ENCODE measurements around the gene ETS2.

The ETS2 gene

DNA sequence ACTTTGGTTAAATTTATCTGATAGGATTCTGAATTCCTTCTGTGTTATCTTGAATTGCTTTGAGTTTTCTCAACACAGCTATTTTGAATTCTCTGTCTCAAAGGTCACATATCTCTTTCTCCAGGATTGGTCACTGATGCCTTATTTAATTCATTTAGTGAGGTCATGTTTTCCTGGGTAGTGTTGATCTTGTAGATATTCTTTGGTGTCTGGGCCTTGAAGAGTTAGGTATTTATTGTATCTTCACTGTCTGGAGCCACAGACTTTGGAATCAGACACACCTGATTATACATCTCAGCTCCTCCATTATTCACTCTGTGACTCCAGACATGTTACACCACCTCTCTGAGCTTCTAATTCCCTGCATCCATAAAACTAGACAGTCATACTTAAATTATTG, 34.2 kb upstream of the ETS2 start:
- no peak overlapping the region for H2AFZ ChIP-seq (ENCODE audit: low read depth, low read length)
- H3K4me1 ChIP-seq (ENCODE audit: low read length) = peaks cover 28% of the 10 kb centered on the region
- no peaks in the 10 kb centered on the region for H4K20me1 ChIP-seq (ENCODE audit: insufficient read depth, low read length)
- no peak overlapping the region for H3K27ac ChIP-seq (ENCODE audit: low read length)
- TF ChIP-seq EZH2phosphoT487 (IDR thresholded peaks at IDR 0.05; ENCODE audit: low read depth) (no peak), CTCF (IDR thresholded peaks at IDR 0.05; ENCODE audit: low read depth, low read length) (no peak)
- no peaks in the 10 kb centered on the region for H3K79me2 ChIP-seq (ENCODE audit: low read length)
- H3K4me3 ChIP-seq (ENCODE audit: low read length) = no peak overlapping the region
- H3K4me2 ChIP-seq (ENCODE audit: low read length) = no peak overlapping the region
- H3K27me3 ChIP-seq (ENCODE audit: low read depth, low read length) = peaks cover 27% of the 10 kb centered on the region
- H3K9me3 ChIP-seq (ENCODE audit: insufficient read depth, low read length) = no peaks in the 10 kb centered on the region
- no peaks in the 10 kb centered on the region for H3K36me3 ChIP-seq (replicated peaks; ENCODE audit: low read depth, low read length)
- no peak overlapping the region for H3K9ac ChIP-seq (ENCODE audit: low read length)

DNA sequence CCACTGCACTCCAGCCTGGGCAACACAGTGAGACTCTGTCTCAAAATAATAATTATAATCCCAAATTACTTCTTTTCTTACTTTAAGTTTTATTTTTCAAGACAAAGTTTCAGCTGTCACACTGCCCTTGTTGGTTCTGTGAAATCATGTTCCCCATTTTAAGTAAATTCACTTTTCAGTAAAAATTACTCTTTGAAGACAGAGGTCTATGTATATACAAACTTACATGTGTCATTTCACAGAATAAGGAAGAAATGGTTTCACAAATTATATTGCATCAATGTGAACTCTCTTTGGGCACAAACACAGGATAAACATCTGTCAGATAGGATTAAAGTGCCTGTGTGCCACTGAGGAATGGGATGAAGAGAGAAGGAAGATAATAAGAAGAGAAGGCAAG, 33.1 kb upstream of the ETS2 start:
- TF ChIP-seq CTCF (IDR thresholded peaks at IDR 0.05; ENCODE audit: low read depth, low read length) = no peak
- H3K4me1 ChIP-seq (ENCODE audit: low read length) = peaks cover 20% of the 10 kb centered on the region
- H3K36me3 ChIP-seq (replicated peaks; ENCODE audit: low read depth, low read length) = no peaks in the 10 kb centered on the region
- no peak overlapping the region for H3K9ac ChIP-seq (ENCODE audit: low read length)
- no peak overlapping the region for H3K4me2 ChIP-seq (ENCODE audit: low read length)
- no peak overlapping the region for H3K27ac ChIP-seq (ENCODE audit: low read length)
- no peaks in the 10 kb centered on the region for H3K9me3 ChIP-seq (ENCODE audit: insufficient read depth, low read length)
- H3K79me2 ChIP-seq (ENCODE audit: low read length) = no peaks in the 10 kb centered on the region
- H2AFZ ChIP-seq (ENCODE audit: low read depth, low read length) = no peak overlapping the region
- H3K27me3 ChIP-seq (ENCODE audit: low read depth, low read length) = peaks cover 35% of the 10 kb centered on the region
- H4K20me1 ChIP-seq (ENCODE audit: insufficient read depth, low read length) = no peaks in the 10 kb centered on the region
- H3K4me3 ChIP-seq (ENCODE audit: low read length) = no peak overlapping the region

DNA sequence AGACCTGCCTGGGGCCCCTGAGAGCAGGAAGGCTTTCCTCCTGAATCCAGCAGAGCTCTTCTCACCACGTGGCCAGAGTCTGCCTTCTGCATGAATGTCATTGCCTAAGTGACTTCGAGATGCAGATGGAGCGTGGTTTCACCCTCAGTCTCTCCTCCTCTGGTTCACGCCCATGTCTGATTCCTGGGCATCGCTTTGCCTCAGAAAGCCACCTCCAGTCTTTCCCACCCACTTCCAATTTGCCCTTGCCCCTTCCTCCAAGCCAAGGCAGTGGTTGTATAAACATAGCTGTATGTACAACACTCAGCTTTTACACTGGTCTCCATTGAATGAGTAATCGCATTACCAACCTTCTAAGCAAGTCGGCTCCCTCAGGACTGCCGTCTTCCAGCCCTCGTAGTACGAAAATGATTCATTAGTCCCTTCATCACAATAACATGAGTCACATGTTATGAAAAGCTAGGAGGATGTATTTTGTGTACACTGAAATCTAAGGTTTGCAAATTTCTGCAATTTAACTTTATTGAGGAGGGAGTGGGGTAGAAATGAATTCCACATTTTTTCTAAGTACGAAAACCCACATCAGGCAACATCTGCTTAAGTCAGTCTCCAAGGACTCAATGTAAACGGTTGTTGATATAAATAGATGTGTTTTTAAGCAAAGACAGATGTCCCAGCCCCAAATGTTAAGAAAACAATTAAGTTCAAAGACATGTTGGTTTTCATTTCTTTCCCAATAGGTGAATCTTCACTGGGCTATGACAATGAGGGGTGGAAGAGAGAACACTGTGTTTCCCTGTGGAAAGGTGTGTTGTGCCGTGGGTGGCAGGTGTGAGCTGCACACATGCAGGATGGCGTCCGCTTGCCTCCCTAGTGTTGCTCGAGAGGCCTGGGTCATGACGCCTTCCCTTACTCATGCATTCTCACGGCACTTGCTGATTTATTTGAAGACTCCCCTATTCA, 32.3 kb upstream of the ETS2 start:
- H3K27ac ChIP-seq (ENCODE audit: low read length) = no peak overlapping the region
- no peak overlapping the region for H3K4me2 ChIP-seq (ENCODE audit: low read length)
- no peaks in the 10 kb centered on the region for H3K36me3 ChIP-seq (replicated peaks; ENCODE audit: low read depth, low read length)
- no peak overlapping the region for H2AFZ ChIP-seq (ENCODE audit: low read depth, low read length)
- no peak overlapping the region for H3K9ac ChIP-seq (ENCODE audit: low read length)
- H3K9me3 ChIP-seq (ENCODE audit: insufficient read depth, low read length) = no peaks in the 10 kb centered on the region
- H3K4me1 ChIP-seq (ENCODE audit: low read length) = peaks cover 16% of the 10 kb centered on the region
- no peaks in the 10 kb centered on the region for H4K20me1 ChIP-seq (ENCODE audit: insufficient read depth, low read length)
- H3K4me3 ChIP-seq (ENCODE audit: low read length) = no peak overlapping the region
- H3K79me2 ChIP-seq (ENCODE audit: low read length) = no peaks in the 10 kb centered on the region
- TF ChIP-seq CTCF (IDR thresholded peaks at IDR 0.05; ENCODE audit: low read depth, low read length) (no peak), EZH2phosphoT487 (IDR thresholded peaks at IDR 0.05; ENCODE audit: low read depth) (no peak)
- H3K27me3 ChIP-seq (ENCODE audit: low read depth, low read length) = peaks cover 35% of the 10 kb centered on the region

- Histone ChIP-seq H3K36me3 (replicated peaks; ENCODE audit: low read depth, low read length) (no peaks in the 10 kb centered on the region), H3K79me2 (ENCODE audit: low read length) (no peaks in the 10 kb centered on the region), H3K4me2 (ENCODE audit: low read length) (no peak overlapping the region), H3K4me3 (ENCODE audit: low read length) (no peak overlapping the region), H4K20me1 (ENCODE audit: insufficient read depth, low read length) (no peaks in the 10 kb centered on the region), H3K9me3 (ENCODE audit: insufficient read depth, low read length) (peaks cover 6% of the 10 kb centered on the region; the same call in 1 of the 2 replicates), H3K27me3 (ENCODE audit: low read depth, low read length) (peaks cover 35% of the 10 kb centered on the region), H2AFZ (ENCODE audit: low read depth, low read length) (no peak overlapping the region), H3K4me1 (ENCODE audit: low read length) (peaks cover 8% of the 10 kb centered on the region), H3K27ac (ENCODE audit: low read length) (no peak overlapping the region), H3K9ac (ENCODE audit: low read length) (no peak overlapping the region)
- TF ChIP-seq CTCF (IDR thresholded peaks at IDR 0.05; ENCODE audit: low read depth, low read length) (no peak), EZH2phosphoT487 (IDR thresholded peaks at IDR 0.05; ENCODE audit: low read depth) (no peak)
These were observed 31.6 kb upstream of the ETS2 start for GRCh38 chr21:38774152-38774551.
